IPS DF 19.7 (cell line): ENCODE measurements around the gene TRPV4.

Source experiments
- DNase-seq: peaks from one replicate; pipeline ENCODE4 v3.0.0-alpha.2; 2013; ENCODE audit warnings: low read depth, low spot score

The TRPV4 gene

DNA sequence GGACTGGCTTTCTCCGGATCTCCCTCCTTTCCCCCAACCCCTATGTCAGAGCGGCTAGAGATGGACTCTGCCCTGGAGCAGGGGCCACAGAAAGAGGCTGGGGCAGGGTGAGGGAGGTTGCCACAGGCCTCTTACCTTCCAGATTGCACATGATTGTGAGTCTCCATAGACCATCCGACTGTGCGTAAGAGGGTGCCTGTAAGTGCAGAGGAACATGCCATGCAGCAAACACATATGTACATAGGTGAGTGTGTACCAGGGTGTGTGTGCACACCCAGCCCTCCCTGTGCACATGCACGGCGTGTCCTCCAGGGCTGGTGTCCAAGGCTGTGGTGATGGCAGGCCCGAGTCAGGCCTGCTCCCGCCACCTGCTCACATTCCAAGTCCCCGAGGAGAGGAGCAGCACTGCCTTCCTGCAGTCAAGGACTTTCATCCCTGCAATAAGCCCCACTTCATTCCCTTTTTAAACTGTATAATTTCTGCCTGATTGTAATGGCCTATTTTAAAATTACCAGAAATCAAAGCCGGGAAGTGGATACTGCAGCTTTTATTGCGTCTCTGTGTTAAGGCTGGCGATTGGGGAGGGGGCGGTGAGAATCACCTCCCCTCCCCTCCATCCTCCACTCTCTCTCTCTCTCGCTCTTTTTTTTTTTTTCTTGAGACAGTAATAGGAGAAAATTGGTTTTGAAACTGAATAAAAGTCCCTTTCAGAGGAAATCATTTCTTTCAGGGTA is 91.1 kb downstream of the TRPV4 start:
- DNase-seq: no peak

DNA sequence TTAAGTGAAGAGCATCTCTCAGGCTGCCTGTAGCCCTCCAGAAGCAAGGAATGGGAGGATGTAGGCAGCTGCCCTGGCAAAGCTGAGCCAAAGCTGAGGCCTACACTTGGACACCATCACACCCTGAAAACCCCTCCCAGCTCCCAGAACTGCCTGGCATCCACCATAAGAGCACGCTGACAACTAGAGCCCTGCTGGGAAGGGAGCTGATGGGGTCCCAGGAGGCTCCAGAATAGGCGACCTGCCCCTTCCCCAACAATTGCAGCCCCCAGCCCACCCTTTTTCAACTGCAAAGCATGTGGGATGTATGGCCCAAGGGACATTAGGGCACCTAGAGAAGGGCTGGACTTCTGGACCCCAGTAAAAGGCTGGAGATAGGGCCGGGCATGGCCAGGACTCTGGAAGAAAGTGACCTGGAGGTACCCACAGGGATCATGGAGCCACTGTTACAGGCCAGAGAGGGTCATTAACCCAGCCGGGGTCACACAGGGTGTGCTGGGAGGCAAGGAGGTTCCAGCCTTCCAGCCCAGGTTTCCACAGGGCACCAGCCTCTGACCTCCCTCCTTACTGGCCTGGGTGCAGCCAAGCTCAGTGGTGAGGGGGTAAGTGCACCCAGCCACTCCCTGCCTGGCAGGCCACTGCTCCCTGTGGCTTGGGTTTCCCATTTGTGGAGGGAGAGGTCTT is 91.8 kb downstream of the TRPV4 start:
- DNase-seq: no peak

DNA sequence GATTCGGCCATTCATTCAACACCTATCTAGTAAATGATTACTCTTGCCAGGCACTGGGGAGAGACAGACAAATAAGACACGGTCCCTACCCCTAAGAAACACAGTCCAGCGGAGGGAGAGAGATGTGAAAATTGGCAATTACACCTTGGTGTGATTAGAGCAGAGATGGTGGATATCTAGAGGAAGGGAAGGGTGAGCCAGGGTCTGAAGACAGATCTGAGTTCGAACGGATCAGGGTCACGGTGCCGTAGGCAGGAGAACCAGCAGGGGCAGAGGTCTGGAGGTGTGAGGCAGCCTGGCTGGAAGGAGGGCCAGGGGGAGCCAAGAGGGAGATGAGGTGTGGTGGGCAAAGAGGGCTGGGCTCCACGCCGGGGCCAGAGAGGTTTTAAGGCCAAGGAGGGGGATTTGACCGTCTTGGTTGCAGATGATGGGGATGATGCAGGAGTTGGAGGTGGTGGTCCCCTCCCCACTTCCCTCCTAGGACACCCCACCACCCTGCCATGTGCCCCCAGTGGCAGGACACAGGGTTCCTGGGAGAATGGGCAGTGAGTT is 92.4 kb downstream of the TRPV4 start:
- no peak for DNase-seq

DNA sequence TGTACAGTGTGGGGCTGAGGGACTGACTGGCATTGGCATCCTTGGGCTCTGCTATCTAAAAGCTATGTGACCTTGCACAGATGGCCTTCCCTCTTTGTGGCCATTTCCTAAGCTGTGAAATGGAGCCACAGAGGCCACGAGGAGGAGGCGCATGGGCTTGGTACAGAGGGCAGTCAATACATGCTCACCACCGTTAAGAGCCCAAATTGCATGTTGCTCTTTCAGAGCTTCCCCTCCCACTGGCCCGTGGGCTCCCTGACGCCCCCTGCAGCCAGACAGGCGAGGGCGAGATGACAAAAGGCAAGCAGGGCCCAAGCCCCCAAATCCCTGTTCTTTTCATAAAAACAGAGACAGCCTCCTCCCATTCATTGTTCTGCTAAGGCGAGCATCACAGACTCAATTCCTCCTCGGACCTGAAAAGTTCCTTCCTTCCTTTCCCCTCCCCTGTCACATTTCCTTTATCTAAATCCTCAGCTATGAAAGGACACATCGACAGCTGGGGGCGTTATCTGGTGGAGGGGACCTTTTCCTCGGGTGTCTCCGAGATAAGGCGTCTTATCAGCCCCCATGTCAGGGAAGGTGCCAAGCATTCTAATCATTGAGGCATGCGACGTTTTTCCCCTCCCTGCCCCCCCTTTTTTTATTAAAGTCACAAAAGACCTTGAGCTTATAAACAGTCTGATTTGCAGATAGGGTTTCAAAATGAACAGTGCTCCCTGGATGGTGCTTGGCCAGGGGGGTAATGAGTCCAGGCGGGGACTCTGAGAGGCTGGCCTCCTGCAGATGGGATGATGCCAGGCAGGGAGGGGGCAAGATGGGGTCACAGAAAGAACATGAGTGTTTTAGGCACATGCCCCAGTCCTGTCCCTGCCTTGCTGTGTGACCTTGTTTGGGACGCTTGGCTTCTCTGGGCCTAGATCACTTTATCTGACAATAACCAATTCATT is 93.2 kb downstream of the TRPV4 start:
- no peak for DNase-seq

DNA sequence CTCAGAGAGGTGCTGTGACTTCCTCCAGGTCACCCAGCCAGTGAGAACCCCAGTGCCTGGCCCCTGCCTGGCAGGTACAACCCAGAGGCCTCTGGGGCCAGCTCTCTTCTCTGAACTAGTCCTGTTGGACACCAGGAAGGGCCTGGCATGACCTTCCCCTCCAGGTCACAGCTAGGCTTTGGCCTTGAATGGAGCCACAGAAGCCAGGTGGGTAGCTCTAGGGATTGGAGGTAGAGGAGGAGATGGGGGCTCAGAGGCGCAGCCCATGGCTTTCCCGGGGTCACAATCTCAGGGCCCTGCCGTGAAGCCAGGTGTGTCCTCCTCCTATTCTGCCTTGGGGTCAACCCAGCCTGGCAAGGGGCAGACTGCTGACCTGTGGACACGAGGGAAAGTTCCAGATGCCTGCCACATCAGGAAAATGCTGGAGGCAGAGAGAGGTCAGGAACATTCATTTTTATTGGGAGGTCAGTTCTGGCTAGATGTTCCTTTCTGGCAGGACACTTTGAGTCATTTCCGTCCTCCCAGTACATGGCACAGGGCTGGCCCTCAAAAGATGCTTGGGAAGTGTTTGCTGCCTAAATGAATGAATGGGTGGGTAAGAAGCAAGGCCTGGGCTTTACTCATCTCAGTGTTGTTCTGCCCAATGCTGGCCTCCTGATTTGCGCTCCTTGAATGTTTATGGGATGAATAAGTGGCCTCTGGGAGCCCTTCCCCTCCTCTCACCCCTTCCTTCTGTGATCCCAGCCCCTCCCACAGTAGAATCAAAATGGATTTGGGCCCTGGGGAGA is 94.1 kb downstream of the TRPV4 start:
- no peak for DNase-seq

DNA sequence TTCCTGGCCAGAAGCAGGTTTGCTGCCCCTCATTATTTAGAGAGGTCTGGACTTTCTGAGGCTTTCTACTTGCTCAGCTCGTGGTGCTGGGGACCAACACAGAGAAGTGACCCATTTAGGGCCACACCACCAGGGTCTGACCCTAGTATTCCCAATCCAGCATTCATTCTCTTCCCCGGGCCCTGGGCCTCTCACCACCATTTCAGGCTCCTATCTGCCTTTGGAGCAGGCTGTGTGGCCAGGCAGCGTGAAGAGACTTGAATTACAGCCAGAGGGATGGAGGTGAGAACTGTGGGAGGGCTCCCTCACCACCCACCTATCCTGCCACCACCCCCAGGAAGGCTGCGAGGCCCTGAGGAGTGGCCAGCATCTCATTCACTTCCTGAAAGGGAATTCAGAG is 95.0 kb downstream of the TRPV4 start:
- no peak for DNase-seq

DNA sequence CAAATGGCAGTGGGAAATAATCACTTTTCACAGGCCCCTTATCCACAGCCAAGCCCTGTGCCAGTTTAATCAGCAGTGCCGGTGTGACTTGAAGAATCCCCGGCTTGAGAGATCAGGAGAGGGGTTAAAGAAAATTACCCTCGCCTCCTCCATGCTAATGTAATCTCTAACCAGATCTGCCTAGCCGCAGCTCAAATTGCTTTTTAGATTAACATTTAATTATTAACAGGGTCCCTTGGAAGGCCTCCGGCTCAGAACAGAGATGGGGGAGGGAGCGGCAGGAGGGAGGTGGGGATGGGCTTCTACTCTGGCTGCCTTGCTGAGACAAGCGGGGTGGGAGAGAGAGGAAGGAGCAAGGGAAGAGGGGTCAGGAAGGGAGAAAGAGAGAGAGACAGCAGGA is 95.6 kb downstream of the TRPV4 start:
- no peak for DNase-seq

DNA sequence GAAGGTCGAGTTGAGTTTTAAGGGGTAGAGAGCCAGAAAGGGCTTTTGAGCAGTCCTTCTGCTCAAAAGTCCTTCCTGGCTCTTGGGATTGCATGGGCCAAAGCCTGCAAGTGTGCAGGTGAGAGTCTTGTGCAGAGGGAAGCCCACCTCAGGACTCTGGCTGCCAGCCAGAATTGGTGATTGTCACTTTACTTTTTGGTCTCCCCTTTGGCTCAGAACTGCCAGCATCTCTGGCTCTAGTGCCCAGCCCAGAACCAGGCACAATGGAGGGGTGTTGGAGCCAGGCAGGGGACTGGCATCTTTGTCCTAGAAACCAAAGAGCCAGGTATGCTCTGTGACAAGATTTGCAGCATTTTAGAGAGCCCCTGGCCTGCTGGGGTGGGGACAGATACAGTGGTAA is 96.1 kb downstream of the TRPV4 start:
- DNase-seq: no peak

DNA sequence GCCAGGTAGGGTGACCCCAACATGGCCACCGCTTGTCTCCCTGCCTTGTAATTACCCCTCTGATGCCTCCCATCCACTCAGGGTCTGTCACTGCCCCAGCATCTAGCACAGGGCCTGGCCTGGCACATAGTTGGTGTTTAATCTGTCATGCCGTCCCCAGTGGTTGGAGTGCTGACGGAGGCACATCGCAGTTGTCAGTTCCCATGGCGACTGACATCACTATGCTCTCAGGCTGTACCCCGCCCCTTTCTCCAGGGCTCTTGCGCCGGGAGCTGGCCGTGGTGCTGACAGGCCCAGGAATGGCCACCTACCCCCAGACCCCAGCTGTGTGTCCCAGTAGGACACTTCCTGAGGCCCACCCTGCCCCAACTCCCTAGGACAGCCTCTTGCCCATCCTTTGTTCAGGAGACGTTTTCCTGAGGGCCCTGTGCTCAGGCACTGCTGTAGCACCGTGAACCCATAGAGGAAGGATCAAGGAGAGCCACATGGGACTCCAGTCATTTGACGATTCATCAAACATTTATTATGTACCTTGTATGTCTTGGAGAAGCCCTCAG is 96.6 kb downstream of the TRPV4 start:
- DNase-seq: no peak

DNA sequence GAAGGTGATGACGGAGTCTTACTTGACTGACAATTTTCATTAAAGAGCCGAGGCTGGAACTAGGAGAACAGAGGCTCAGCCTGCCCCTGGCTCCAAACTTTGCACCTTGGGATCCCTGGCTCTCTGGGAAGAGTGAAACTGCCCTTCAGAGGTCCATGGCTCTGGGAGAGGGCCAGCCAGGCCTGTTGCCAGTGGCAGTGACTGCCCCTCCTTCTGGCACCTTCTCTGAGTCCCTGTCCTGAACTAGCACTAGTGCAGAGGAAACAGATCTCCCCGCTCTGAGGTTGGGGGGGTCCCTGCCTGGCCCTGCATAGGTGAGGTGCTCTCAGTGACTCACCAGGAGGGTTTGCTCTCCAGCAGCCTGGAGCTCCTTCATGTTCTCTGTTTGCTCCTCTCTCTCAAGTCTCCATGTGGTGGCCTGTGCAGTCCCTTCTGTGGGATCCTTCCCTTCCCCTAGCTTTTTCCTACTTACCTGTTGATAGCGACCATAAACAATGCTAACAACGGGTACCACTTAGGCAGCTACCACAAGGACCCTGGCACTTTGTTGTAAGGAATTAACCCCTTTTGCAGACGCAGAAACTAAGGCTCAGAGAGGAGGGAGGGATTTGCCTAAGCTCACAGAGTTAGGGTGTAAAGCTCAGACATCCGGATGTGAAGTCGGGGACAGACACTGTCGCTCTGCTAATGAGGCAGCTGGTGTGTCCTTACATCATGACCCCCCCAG is 97.2 kb downstream of the TRPV4 start:
- DNase-seq: no peak

DNA sequence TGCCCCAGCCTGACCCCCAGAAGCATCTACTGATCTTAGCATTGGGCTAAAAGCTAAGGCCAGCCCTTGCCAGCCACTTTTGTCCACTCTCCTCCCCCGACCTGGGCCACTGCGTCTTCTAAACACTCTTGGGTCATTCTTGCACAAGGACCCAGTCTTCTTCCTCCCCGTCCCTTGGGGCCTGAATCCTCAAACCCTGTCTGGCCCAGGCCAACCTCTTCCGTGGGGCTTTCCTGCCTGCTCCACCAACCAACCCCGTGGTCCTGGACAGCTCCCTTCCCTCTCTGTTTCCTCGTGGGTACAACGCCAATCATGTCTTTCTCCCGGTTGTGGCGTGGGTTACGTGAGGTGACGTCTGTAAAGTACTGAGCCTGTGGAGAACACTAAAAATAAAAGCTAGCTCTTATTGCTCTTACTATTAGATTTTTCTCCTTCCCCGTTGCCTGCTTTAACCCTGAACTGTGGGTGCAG is 98.1 kb downstream of the TRPV4 start:
- DNase-seq: no peak

DNA sequence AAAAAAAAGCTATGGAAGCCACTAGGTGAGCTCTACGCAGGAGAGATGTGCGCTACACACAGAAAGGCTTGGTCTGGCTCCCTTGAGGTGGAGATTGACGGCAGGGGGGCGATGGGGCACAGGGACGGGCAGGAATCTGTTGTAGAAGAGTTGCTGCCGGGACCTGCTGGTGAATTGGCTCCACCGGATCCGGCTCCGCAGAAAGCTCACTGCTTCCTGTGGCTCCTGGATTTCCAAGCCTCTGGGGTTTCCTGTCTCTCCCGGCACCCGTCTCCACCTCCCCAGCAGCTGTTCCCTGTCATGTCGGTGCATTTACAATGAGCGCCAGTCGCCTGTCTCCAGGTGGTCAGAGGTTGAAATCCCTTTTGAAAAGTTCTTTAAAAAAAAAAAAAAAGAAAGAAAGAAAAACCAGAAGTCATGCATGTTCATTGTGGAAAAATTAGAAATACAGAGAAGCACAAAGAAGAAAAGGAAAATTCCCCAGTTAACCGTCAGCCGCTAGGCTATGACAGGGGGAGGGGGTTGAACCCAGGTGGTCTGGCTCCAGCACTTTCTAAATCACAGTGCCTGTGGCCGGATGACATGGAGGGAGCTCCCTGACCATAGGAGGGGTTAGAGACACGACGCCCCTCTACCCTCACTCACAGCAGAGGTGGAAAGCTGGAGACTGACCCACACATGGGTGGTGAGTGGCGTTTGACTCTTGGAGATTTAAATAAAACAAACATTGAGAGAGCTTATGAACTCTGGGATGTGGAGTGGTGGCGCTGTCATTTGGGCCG is 98.8 kb downstream of the TRPV4 start:
- DNase-seq: no peak
